SK-N-SH (cell line): ENCODE measurements around the gene LTB4R. TPM values are rescaled to one million over a fixed set of nuclear protein-coding genes. Genes with fewer than 3 reads are reported as not detected.

ENCODE experiments used
- CTCF ChIA-PET: fragments of 300-600, 350-600 bp; formaldehyde crosslinking; extraction: SDS; loops from one replicate; lab custom pipeline; 2021; lab: Yijun Ruan, JAX
- POLR2A ChIA-PET: fragments of 350-600 bp; sonication (Branson Sonifier 250); formaldehyde crosslinking; extraction: SDS; loops from one replicate; lab custom pipeline; 2020; ENCODE audit warnings: antibody characterized with exemption, inconsistent platforms; lab: Yijun Ruan, JAX
- DNase-seq: peaks from one replicate; pipeline ENCODE4 v3.0.0; 2012
- H2AFZ ChIP-seq: fragments of 200-600 bp; sonication (generic); 2 replicates; pipeline ENCODE4 v1.8.1; 2016; ENCODE audit warnings: antibody characterized with exemption, mild to moderate bottlenecking, low read depth
- H3F3A ChIP-seq: fragments of 200-600 bp; sonication (generic); replicated peaks from 2 replicates; pipeline ENCODE3; 2016; ENCODE audit warnings: antibody characterized with exemption, mild to moderate bottlenecking; ENCODE audit not compliant: insufficient read depth
- H3K27ac ChIP-seq, 2 experiments: fragments of 200-500 bp in 1 of 2; fragments of 200-600 bp in 1 of 2; sonication (Bioruptor generic) in 1 of 2; sonication (generic), shearing (Covaris generic) in 1 of 2; 2 replicates each; pipeline versions ENCODE4 v1.5.1 to v1.6.1; 2014 to 2016; ENCODE audit warnings: low read depth in 2 of 2, inconsistent platforms in 1 of 2, low read length in 1 of 2, mild to moderate bottlenecking in 1 of 2, mixed read lengths in 1 of 2
- H3K27me3 ChIP-seq: fragments of 200-600 bp; sonication (generic), shearing (Covaris generic); 2 replicates; pipeline ENCODE4 v1.6.1; 2016; ENCODE audit warnings: mixed run types; ENCODE audit not compliant: insufficient read depth
- H3K36me3 ChIP-seq, 2 experiments: fragments of 200-500 bp in 1 of 2; fragments of 200-600 bp in 1 of 2; sonication (Bioruptor generic) in 1 of 2; sonication (generic) in 1 of 2; replicated peaks in 1 of 2; 2 replicates each; pipeline versions ENCODE3 to v1.5.1; 2014 to 2016; ENCODE audit warnings: low read length in 1 of 2, mild to moderate bottlenecking in 1 of 2; ENCODE audit not compliant: insufficient read depth in 2 of 2, control insufficient read depth in 1 of 2
- H3K4me1 ChIP-seq, 2 experiments: fragments of 200-500 bp in 1 of 2; fragments of 200-600 bp in 1 of 2; sonication (Bioruptor generic) in 1 of 2; sonication (generic), shearing (Covaris generic) in 1 of 2; 2 replicates each; pipeline versions ENCODE4 v1.5.1 to v1.6.1; 2014 to 2016; ENCODE audit warnings: low read depth in 1 of 2, low read length in 1 of 2, mixed run types in 1 of 2; ENCODE audit not compliant: insufficient read depth in 2 of 2, control insufficient read depth in 1 of 2
- H3K4me2 ChIP-seq: fragments of 200-600 bp; sonication (generic), shearing (Covaris generic); 2 replicates; pipeline ENCODE4 v1.6.1; 2017; ENCODE audit warnings: mixed run types
- H3K4me3 ChIP-seq, 2 experiments: fragments of 200-500 bp in 1 of 2; fragments of 200-600 bp in 1 of 2; sonication (Bioruptor generic) in 1 of 2; sonication (generic), shearing (Covaris generic) in 1 of 2; 2 replicates each; pipeline versions ENCODE4 v1.5.1 to v1.8.1; 2014 to 2016; ENCODE audit warnings: low read depth in 2 of 2, inconsistent platforms in 1 of 2, low read length in 1 of 2, mild to moderate bottlenecking in 1 of 2, mixed read lengths in 1 of 2, moderate library complexity in 1 of 2
- H3K79me2 ChIP-seq: fragments of 200-600 bp; sonication (generic); 2 replicates; pipeline ENCODE4 v1.8.1; 2017; ENCODE audit warnings: mild to moderate bottlenecking; ENCODE audit not compliant: insufficient read depth
- H3K9ac ChIP-seq: fragments of 200-600 bp; sonication (generic); 2 replicates; pipeline ENCODE4 v1.6.1; 2017; ENCODE audit warnings: mixed run types
- H3K9me2 ChIP-seq: fragments of 200-600 bp; sonication (generic); 2 replicates; pipeline ENCODE4 v1.6.1; 2017; ENCODE audit warnings: mixed run types
- H3K9me3 ChIP-seq: fragments of 200-600 bp; sonication (generic); 2 replicates; pipeline ENCODE4 v1.6.1; 2017; ENCODE audit warnings: mixed run types, mild to moderate bottlenecking, moderate library complexity
- H4K20me1 ChIP-seq: fragments of 200-600 bp; sonication (generic); 2 replicates; pipeline ENCODE4 v1.6.1; 2017; ENCODE audit warnings: mild to moderate bottlenecking, mixed run types; ENCODE audit not compliant: insufficient read depth
- CHD2 ChIP-seq: fragments of 150-350 bp; IDR thresholded peaks from 2 replicates; pipeline ENCODE4 v1.6.1; 2018; ENCODE audit warnings: low read length; ENCODE audit not compliant: partially characterized antibody
- ELF1 ChIP-seq: IDR thresholded peaks from 2 replicates; pipeline ENCODE4 v1.4.0; 2012
- FOXM1 ChIP-seq: IDR thresholded peaks from 2 replicates; pipeline ENCODE4 v1.4.0; 2012; ENCODE audit warnings: low read depth, mild to moderate bottlenecking
- JUND ChIP-seq: IDR thresholded peaks from 2 replicates; pipeline ENCODE4 v1.4.0; 2012
- MAX ChIP-seq: IDR thresholded peaks from 2 replicates; pipeline ENCODE4 v1.4.0; 2012; ENCODE audit warnings: low read depth
- MXI1 ChIP-seq: IDR thresholded peaks from 2 replicates; pipeline ENCODE4 v1.6.1; 2012; ENCODE audit warnings: mild to moderate bottlenecking, low read depth, low read length, improper control_type of control experiment
- NFIC ChIP-seq: IDR thresholded peaks from 2 replicates; pipeline ENCODE4 v1.4.0; 2012; ENCODE audit warnings: borderline replicate concordance
- NRF1 ChIP-seq: IDR thresholded peaks from 2 replicates; pipeline ENCODE4 v1.6.1; 2012; ENCODE audit warnings: low read depth, mild to moderate bottlenecking, low read length
- PBX3 ChIP-seq: IDR thresholded peaks from 2 replicates; pipeline ENCODE4; 2012
- POLR2AphosphoS5 ChIP-seq: IDR thresholded peaks from 2 replicates; pipeline ENCODE4 v1.6.1; 2012; ENCODE audit warnings: low read depth, low read length
- REST ChIP-seq: IDR thresholded peaks from 2 replicates; pipeline ENCODE4 v1.6.1; 2012; ENCODE audit warnings: mild to moderate bottlenecking, low read depth, low read length, moderate library complexity
- RXRA ChIP-seq: IDR thresholded peaks from 2 replicates; pipeline ENCODE4 v1.4.0; 2012; ENCODE audit warnings: low read depth, mild to moderate bottlenecking, borderline replicate concordance
- SIN3A ChIP-seq: IDR thresholded peaks from 2 replicates; pipeline ENCODE4 v1.6.1; 2012; ENCODE audit warnings: low read depth, mild to moderate bottlenecking, low read length, moderate library complexity, borderline replicate concordance
- SMC3 ChIP-seq: IDR thresholded peaks from 2 replicates; pipeline ENCODE4 v1.6.1; 2012; ENCODE audit warnings: low read depth, low read length, improper control_type of control experiment
- TAF1 ChIP-seq: IDR thresholded peaks from 2 replicates; pipeline ENCODE4 v1.6.1; 2012; ENCODE audit warnings: low read depth, mild to moderate bottlenecking, low read length, moderate library complexity, borderline replicate concordance
- TEAD4 ChIP-seq: IDR thresholded peaks from 2 replicates; pipeline ENCODE4 v1.4.0; 2012; ENCODE audit warnings: mild to moderate bottlenecking, borderline replicate concordance; ENCODE audit not compliant: insufficient read depth
- USF1 ChIP-seq: IDR thresholded peaks from 2 replicates; pipeline ENCODE4 v1.4.0; 2012; ENCODE audit warnings: low read depth, borderline replicate concordance
- USF2 ChIP-seq: fragments of 150-350 bp; IDR thresholded peaks from 2 replicates; pipeline ENCODE4 v1.6.1; 2017; ENCODE audit warnings: antibody characterized with exemption, low read length, low read depth, borderline replicate concordance
- YY1 ChIP-seq: IDR thresholded peaks from 2 replicates; pipeline ENCODE4 v1.4.0; 2012; ENCODE audit warnings: low read depth, mild to moderate bottlenecking
- ZBTB33 ChIP-seq: IDR thresholded peaks from 2 replicates; pipeline ENCODE4 v1.4.0; 2012; ENCODE audit warnings: low read depth, borderline replicate concordance
- WGBS: methylation state at CpG from one replicate; pipeline ENCODE4 v1.1.6; 2017; ENCODE audit warnings: low lambda C conversion rate; 5-methylcytosine and 5-hydroxymethylcytosine counted together
- polyA plus RNA-seq, 3 experiments: library from polyadenylated mRNA; depleted of rRNA; stranded (reverse); fragments of >200 nt; gene quantifications; 2 replicates each; pipeline ENCODE4 v1.2.3, GENCODE V29; 2012

LTB4R gene
- polyA plus RNA-seq, 1 of the 3 experiments (the other 2 are of a cell fraction) = 11.9 TPM

GRCh38 chr14:24277071-24277470 is 34.2 kb upstream of the LTB4R start:
- no peaks in the 10 kb centered on the region for H3K9me2 ChIP-seq
- H3K4me1 ChIP-seq = peaks cover 2 to 12% of the 10 kb centered on the region in 2 experiments; a peak in 2 of 4 replicates
- H3K36me3 ChIP-seq = no peaks in the 10 kb centered on the region
- TF ChIP-seq SIN3A = no peak
- no peak for TF ChIP-seq RXRA
- no peak for TF ChIP-seq MAX
- no peak for TF ChIP-seq SMC3
- no peak for TF ChIP-seq USF1
- TF ChIP-seq POLR2AphosphoS5 = no peak
- TF ChIP-seq TEAD4 = no peak
- TF ChIP-seq NRF1 = no peak
- no peak for TF ChIP-seq USF2
- no peak for TF ChIP-seq TAF1
- no peak for TF ChIP-seq ELF1
- no peak for TF ChIP-seq MXI1
- TF ChIP-seq JUND = no peak
- no peak for TF ChIP-seq PBX3
- TF ChIP-seq FOXM1 = no peak
- no peak for TF ChIP-seq NFIC
- H3K4me3 ChIP-seq = no peak overlapping the region
- H3K79me2 ChIP-seq = no peaks in the 10 kb centered on the region
- ChIA-PET CTCF (interaction anchor here (0.8 to 8.9 kb wide), 3 partner anchors 21 to 154 kb away, joined by 3 to 87 read pairs (median 5); partner anchors contain the start of genes CIDEB, DHRS1 and NOP9), POLR2A (no interaction called here)
- DNase-seq = no peak
- no peak overlapping the region for H3K4me2 ChIP-seq
- H3K9me3 ChIP-seq = no peaks in the 10 kb centered on the region
- no peak overlapping the region for H3K9ac ChIP-seq
- 91% methylated on average over 6 of the region's 6 CpGs for WGBS
- no peaks in the 10 kb centered on the region for H3K27me3 ChIP-seq
- no peak overlapping the region for H3K27ac ChIP-seq
- H2AFZ ChIP-seq = no peak overlapping the region
- no peaks in the 10 kb centered on the region for H3F3A ChIP-seq
- no peaks in the 10 kb centered on the region for H4K20me1 ChIP-seq

GRCh38 chr14:24277606-24278321 is 33.5 kb upstream of the LTB4R start:
- Histone ChIP-seq H3K4me3 (no peak overlapping the region), H3K27ac (no peak overlapping the region), H3K9me3 (no peaks in the 10 kb centered on the region), H3K9ac (no peak overlapping the region), H3F3A (no peaks in the 10 kb centered on the region), H3K4me1 (peaks cover 0 to 12% of the 10 kb centered on the region in 2 experiments; a peak in 1 of 4 replicates), H3K4me2 (no peak overlapping the region), H4K20me1 (no peaks in the 10 kb centered on the region), H3K36me3 (no peaks in the 10 kb centered on the region), H3K27me3 (no peaks in the 10 kb centered on the region), H2AFZ (no peak overlapping the region), H3K79me2 (no peaks in the 10 kb centered on the region), H3K9me2 (no peaks in the 10 kb centered on the region)
- ChIA-PET POLR2A (interaction anchor here (1.0 kb wide), 1 partner anchor 121 kb away, joined by 3 read pairs; the partner anchor contains the start of gene NYNRIN), CTCF (interaction anchor here (0.8 to 8.9 kb wide), 5 partner anchors 20 to 153 kb away, joined by 3 to 87 read pairs (median 5); partner anchors contain the start of genes CIDEB, DHRS1 and NOP9)
- DNase-seq = no peak
- 91% methylated on average over 11 of the region's 11 CpGs for WGBS
- no peak for TF ChIP-seq ZBTB33
- no peak for TF ChIP-seq CHD2
- TF ChIP-seq YY1 = no peak
- TF ChIP-seq ELF1 = no peak
- no peak for TF ChIP-seq REST
